ENCODE measurements around the gene SRP68.

- TF ChIP-seq CTCF (IDR thresholded peaks at IDR 0.05; ENCODE audit: control extremely low read depth in 1 of 3, insufficient read depth in 1 of 3, low read depth in 1 of 3, low read length in 3 of 3) (no peak), SAP30 (IDR thresholded peaks at IDR 0.05; ENCODE audit: insufficient read depth, insufficient replicate concordance, low read length) (no peak), SP1 (IDR thresholded peaks at IDR 0.05; ENCODE audit: low read depth, low read length) (no peak), CEBPB (IDR thresholded peaks at IDR 0.05; ENCODE audit: low read depth, low read length) (no peak), RAD21 (IDR thresholded peaks at IDR 0.05 in 1 of 2, conservative IDR thresholded peaks at IDR 0.05 in 1 of 2; ENCODE audit: low read depth in 2 of 2, low read length in 2 of 2) (no peak), ATF2 (IDR thresholded peaks at IDR 0.05; ENCODE audit: low read length) (no peak)
Measured at GRCh38 chr17:76104896-76105231, 32.5 kb upstream of the SRP68 start.

Measured in H1 (cell line).